Mucosa of stomach (tissue), 1 donor: ENCODE results near the gene DGLUCY.
"Not testable (repeated sequence)": the region's sequence is repeated elsewhere in the genome, so short reads cannot be mapped to it uniquely, and the experiment has no call there.

Experiments used
- H3K27me3 ChIP-seq: one replicate; pipeline ENCODE4 v1.7.0; 2013; ENCODE audit warnings: mild to moderate bottlenecking, low read length; ENCODE audit not compliant: control insufficient read depth, insufficient read depth
- H3K36me3 ChIP-seq: one replicate; pipeline ENCODE4 v1.7.0; 2013; ENCODE audit warnings: low read length; ENCODE audit not compliant: control insufficient read depth, insufficient read depth
- H3K4me1 ChIP-seq: one replicate; pipeline ENCODE4 v1.7.0; 2013; ENCODE audit warnings: mild to moderate bottlenecking, low read length; ENCODE audit not compliant: control insufficient read depth, insufficient read depth
- H3K4me3 ChIP-seq: one replicate; pipeline ENCODE4 v1.7.0; 2013; ENCODE audit warnings: low read length
- H3K9ac ChIP-seq: one replicate; pipeline ENCODE4 v1.7.0; 2013; ENCODE audit warnings: mild to moderate bottlenecking, low read length, moderate library complexity
- H3K9me3 ChIP-seq: one replicate; pipeline ENCODE4 v1.7.0; 2013; ENCODE audit warnings: mild to moderate bottlenecking, low read length, moderate library complexity; ENCODE audit not compliant: control insufficient read depth
- donor health status: Pancreatic carcinoma.

The DGLUCY gene

DNA sequence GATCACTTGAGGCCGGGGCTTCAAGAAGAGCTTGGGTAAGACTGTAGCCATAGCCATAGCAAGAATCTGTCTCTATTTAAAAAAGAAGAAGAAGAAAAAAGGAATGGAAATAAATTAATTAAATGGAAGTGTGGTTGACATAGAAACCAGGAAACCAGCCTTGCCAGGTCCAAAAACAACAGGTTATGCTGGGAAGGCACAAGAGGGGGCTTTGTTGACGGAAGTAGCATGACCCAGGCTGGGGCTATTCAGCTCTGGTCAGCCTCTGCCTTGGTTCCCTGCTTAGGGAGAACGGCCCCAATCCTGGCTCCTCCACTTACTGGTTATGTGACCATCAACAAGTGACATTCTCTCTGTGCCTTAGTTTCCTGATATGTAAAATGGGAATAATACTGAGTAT, 145.0 kb downstream of the DGLUCY start:
- Histone ChIP-seq H3K36me3 (no peaks in the 10 kb centered on the region), H3K27me3 (peaks cover 19% of the 10 kb centered on the region), H3K9me3 (no peaks in the 10 kb centered on the region), H3K9ac (no peak overlapping the region), H3K4me3 (no peak overlapping the region), H3K4me1 (peaks cover 6% of the 10 kb centered on the region)

- no peak overlapping the region for H3K9ac ChIP-seq
- H3K4me3 ChIP-seq: no peak overlapping the region
- no peaks in the 10 kb centered on the region for H3K36me3 ChIP-seq
- peaks cover 24% of the 10 kb centered on the region for H3K27me3 ChIP-seq
- peaks cover 18% of the 10 kb centered on the region for H3K4me1 ChIP-seq
- no peaks in the 10 kb centered on the region for H3K9me3 ChIP-seq
These were observed 147.2 kb downstream of the DGLUCY start for GRCh38 chr14:91261115-91261514.

- no peak overlapping the region for H3K9ac ChIP-seq
- H3K27me3 ChIP-seq: peaks cover 24% of the 10 kb centered on the region
- no peaks in the 10 kb centered on the region for H3K9me3 ChIP-seq
- no peaks in the 10 kb centered on the region for H3K36me3 ChIP-seq
- H3K4me3 ChIP-seq: no peak overlapping the region
- H3K4me1 ChIP-seq: peaks cover 18% of the 10 kb centered on the region
These were observed 148.2 kb downstream of the DGLUCY start for GRCh38 chr14:91261986-91262549.

DNA sequence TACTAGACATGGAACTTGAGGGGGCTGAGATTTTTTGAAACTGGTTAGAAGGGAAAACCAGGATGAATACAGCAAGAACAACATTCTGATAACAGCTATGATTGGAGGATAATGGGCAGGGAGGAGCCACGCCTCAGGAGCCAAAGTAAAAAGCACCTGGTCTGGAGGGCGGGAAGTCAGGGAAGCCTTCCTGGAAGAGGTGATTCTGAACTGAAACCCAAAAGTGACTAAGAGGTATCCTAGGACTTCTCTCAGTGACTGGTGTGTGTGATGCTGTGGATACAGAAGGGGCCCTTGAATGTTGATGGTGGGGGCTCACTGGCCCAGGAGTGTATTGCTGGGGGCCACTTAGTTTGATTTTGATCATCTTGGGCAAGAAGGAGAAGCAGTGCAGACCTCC, 149.5 kb downstream of the DGLUCY start:
- no peak overlapping the region for H3K9ac ChIP-seq
- no peaks in the 10 kb centered on the region for H3K9me3 ChIP-seq
- peaks cover 18% of the 10 kb centered on the region for H3K4me1 ChIP-seq
- peaks cover 20% of the 10 kb centered on the region for H3K27me3 ChIP-seq
- no peaks in the 10 kb centered on the region for H3K36me3 ChIP-seq
- H3K4me3 ChIP-seq: no peak overlapping the region

GRCh38 chr14:91264151-91265150, 150.6 kb downstream of the DGLUCY start:
- Histone ChIP-seq H3K27me3 (peaks cover 20% of the 10 kb centered on the region), H3K9ac (peak overlapping the region; percentile 57), H3K4me3 (no peak overlapping the region), H3K9me3 (no peaks in the 10 kb centered on the region), H3K4me1 (peaks cover 20% of the 10 kb centered on the region), H3K36me3 (no peaks in the 10 kb centered on the region)

- no peak overlapping the region for H3K4me3 ChIP-seq
- no peaks in the 10 kb centered on the region for H3K9me3 ChIP-seq
- peaks cover 20% of the 10 kb centered on the region for H3K27me3 ChIP-seq
- no peaks in the 10 kb centered on the region for H3K36me3 ChIP-seq
- H3K9ac ChIP-seq: peak overlapping the region; percentile 47
- H3K4me1 ChIP-seq: peaks cover 26% of the 10 kb centered on the region
These were observed 151.5 kb downstream of the DGLUCY start for GRCh38 chr14:91265404-91265803.

DNA sequence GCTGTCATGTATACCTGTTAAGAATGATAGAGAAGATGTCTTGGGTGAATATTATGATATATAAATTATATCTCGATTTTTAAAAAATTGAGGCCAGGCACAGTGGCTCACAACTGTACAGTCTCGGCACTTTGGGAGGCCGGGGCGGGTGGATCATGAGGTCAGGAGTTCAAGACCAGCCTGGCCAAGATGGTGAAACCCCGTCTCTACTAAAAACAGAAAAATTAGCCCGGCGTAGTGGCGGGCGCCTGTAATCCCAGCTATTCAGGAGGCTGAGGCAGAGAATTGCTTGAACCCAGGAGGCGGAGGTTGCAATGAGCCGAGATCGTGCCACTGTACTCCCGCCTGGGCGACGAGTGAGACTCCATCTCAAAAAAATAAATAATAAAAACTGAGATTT, 152.4 kb downstream of the DGLUCY start:
- Histone ChIP-seq H3K27me3 (peaks cover 20% of the 10 kb centered on the region), H3K4me1 (peaks cover 26% of the 10 kb centered on the region)
- H3K9me3 ChIP-seq, H3K4me3 ChIP-seq, H3K9ac ChIP-seq, H3K36me3 ChIP-seq: not testable (repeated sequence)

GRCh38 chr14:91267965-91268437, 154.1 kb downstream of the DGLUCY start:
- H3K9ac ChIP-seq: no peak overlapping the region
- peaks cover 26% of the 10 kb centered on the region for H3K4me1 ChIP-seq
- H3K9me3 ChIP-seq: no peaks in the 10 kb centered on the region
- peaks cover 20% of the 10 kb centered on the region for H3K27me3 ChIP-seq
- no peaks in the 10 kb centered on the region for H3K36me3 ChIP-seq
- H3K4me3 ChIP-seq: no peak overlapping the region

- peak overlapping the region; percentile 3 for H3K9ac ChIP-seq
- peaks cover 16% of the 10 kb centered on the region for H3K4me1 ChIP-seq
- no peaks in the 10 kb centered on the region for H3K9me3 ChIP-seq
- H3K36me3 ChIP-seq: no peaks in the 10 kb centered on the region
- H3K27me3 ChIP-seq: peaks cover 9% of the 10 kb centered on the region
- no peak overlapping the region for H3K4me3 ChIP-seq
These were observed 155.5 kb downstream of the DGLUCY start for GRCh38 chr14:91269076-91269991.

DNA sequence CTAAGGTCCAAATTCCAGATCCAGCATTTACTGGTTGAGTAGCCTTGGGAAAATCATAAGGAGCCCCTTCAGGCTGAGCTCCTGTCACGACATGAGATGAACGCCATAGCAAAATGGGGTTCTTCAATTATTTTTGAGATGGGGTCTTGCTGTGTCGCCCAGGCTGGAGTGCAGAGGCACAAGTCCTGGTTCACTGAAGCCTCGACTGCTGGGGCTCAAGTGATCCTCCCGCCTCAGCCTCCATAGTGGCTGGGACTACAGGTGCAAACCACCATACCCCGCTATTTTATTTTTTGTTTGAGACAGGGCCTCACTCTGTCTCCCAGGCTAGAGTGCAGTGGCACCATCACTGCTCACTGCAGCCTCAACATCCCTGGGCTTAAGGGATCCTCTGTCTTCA, 156.3 kb downstream of the DGLUCY start:
- Histone ChIP-seq H3K36me3 (no peaks in the 10 kb centered on the region), H3K4me3 (no peak overlapping the region), H3K4me1 (peaks cover 9% of the 10 kb centered on the region), H3K9ac (no peak overlapping the region), H3K9me3 (no peaks in the 10 kb centered on the region), H3K27me3 (peaks cover 3% of the 10 kb centered on the region)

GRCh38 chr14:91270619-91271018, 156.7 kb downstream of the DGLUCY start:
- peaks cover 8% of the 10 kb centered on the region for H3K4me1 ChIP-seq
- no peak overlapping the region for H3K4me3 ChIP-seq
- H3K9ac ChIP-seq: no peak overlapping the region
- no peaks in the 10 kb centered on the region for H3K36me3 ChIP-seq
- H3K27me3 ChIP-seq: no peaks in the 10 kb centered on the region
- H3K9me3 ChIP-seq: no peaks in the 10 kb centered on the region
